ENCODE data around the gene ANO1. TPM values are rescaled to one million over a fixed set of nuclear protein-coding genes. Genes with fewer than 3 reads are reported as not detected.

The ANO1 gene
- polyA plus RNA-seq, 1 donor (not counting 4 experiments of a cell fraction or from before 2014, with no cell fraction given), result 45.2 TPM

- H3K27me3 ChIP-seq (ENCODE audit: control insufficient read depth, extremely low read depth, insufficient read depth, low read length), result no peaks in the 10 kb centered on the region
- H3K27ac ChIP-seq (ENCODE audit: control insufficient read depth, insufficient read depth, low read length), result no peak overlapping the region
- no peak overlapping the region for H3K4me2 ChIP-seq (ENCODE audit: control insufficient read depth, extremely low read depth, insufficient read depth, low read depth, low read length)
- no peak overlapping the region for H2AFZ ChIP-seq (ENCODE audit: control insufficient read depth, low read length)
- DNase-seq (ENCODE audit: low read depth, low spot score) (no peak), FAIRE-seq (no peak)
- H3K9me3 ChIP-seq (ENCODE audit: control insufficient read depth, low read depth, low read length), result no peaks in the 10 kb centered on the region
- dilution Hi-C loops (cut with MboI; ENCODE audit: extremely low pct_ligation_motif_present, low sequenced_read_pairs), result no loop called here
- H3K36me3 ChIP-seq (ENCODE audit: control insufficient read depth in 2 of 2, extremely low read depth in 1 of 2, insufficient read depth in 2 of 2, low read length in 2 of 2), result peaks cover 6 to 18% of the 10 kb centered on the region in 2 experiments
- H3K9me1 ChIP-seq (ENCODE audit: control insufficient read depth, extremely low read depth, insufficient read depth, low read length), result no peaks in the 10 kb centered on the region
- H3K4me3 ChIP-seq (ENCODE audit: control insufficient read depth in 2 of 3, extremely low read depth in 1 of 3, insufficient read depth in 2 of 3, low read depth in 1 of 3, low read length in 3 of 3), result no peak overlapping the region
- TF ChIP-seq CTCF (optimal IDR thresholded peaks at IDR 0.05 in 1 of 3, IDR thresholded peaks at IDR 0.05 in 1 of 3, conservative IDR thresholded peaks at IDR 0.05 in 1 of 3; ENCODE audit: extremely low read depth in 1 of 3, insufficient read depth in 2 of 3, low read length in 3 of 3), result no peak
- no peak for TF ChIP-seq EZH2 (IDR thresholded peaks at IDR 0.05; ENCODE audit: low read length)
- H4K20me1 ChIP-seq (ENCODE audit: control insufficient read depth, extremely low read depth, insufficient read depth, low read length), result no peaks in the 10 kb centered on the region
- H3K79me2 ChIP-seq (ENCODE audit: control insufficient read depth, insufficient read depth, low read length), result peaks cover 6% of the 10 kb centered on the region
- H3K4me1 ChIP-seq (ENCODE audit: control insufficient read depth, extremely low read depth, insufficient read depth, low read length), result no peaks in the 10 kb centered on the region
- H3K9ac ChIP-seq (ENCODE audit: control insufficient read depth, extremely low read depth, insufficient read depth, low read length), result no peak overlapping the region
Observed at GRCh38 chr11:70106757-70107156, 28.6 kb downstream of the ANO1 start.

- H3K9me1 ChIP-seq (ENCODE audit: control insufficient read depth, extremely low read depth, insufficient read depth, low read length), result no peaks in the 10 kb centered on the region
- no peaks in the 10 kb centered on the region for H4K20me1 ChIP-seq (ENCODE audit: control insufficient read depth, extremely low read depth, insufficient read depth, low read length)
- FAIRE-seq (no peak), DNase-seq (ENCODE audit: low read depth, low spot score) (no peak)
- dilution Hi-C loops (cut with MboI; ENCODE audit: extremely low pct_ligation_motif_present, low sequenced_read_pairs), result no loop called here
- H3K79me2 ChIP-seq (ENCODE audit: control insufficient read depth, insufficient read depth, low read length), result peaks cover 1% of the 10 kb centered on the region
- H3K4me1 ChIP-seq (ENCODE audit: control insufficient read depth, extremely low read depth, insufficient read depth, low read length), result no peaks in the 10 kb centered on the region
- no peak overlapping the region for H3K27ac ChIP-seq (ENCODE audit: control insufficient read depth, insufficient read depth, low read length)
- no peaks in the 10 kb centered on the region for H3K27me3 ChIP-seq (ENCODE audit: control insufficient read depth, extremely low read depth, insufficient read depth, low read length)
- H3K4me3 ChIP-seq (ENCODE audit: control insufficient read depth in 2 of 3, extremely low read depth in 1 of 3, insufficient read depth in 2 of 3, low read depth in 1 of 3, low read length in 3 of 3), result no peak overlapping the region
- H3K4me2 ChIP-seq (ENCODE audit: control insufficient read depth, extremely low read depth, insufficient read depth, low read depth, low read length), result no peak overlapping the region
- H3K9me3 ChIP-seq (ENCODE audit: control insufficient read depth, low read depth, low read length), result no peaks in the 10 kb centered on the region
- no peak overlapping the region for H3K9ac ChIP-seq (ENCODE audit: control insufficient read depth, extremely low read depth, insufficient read depth, low read length)
- TF ChIP-seq EZH2 (IDR thresholded peaks at IDR 0.05; ENCODE audit: low read length), result no peak
- H2AFZ ChIP-seq (ENCODE audit: control insufficient read depth, low read length), result no peak overlapping the region
- peaks cover 7 to 18% of the 10 kb centered on the region in 2 experiments for H3K36me3 ChIP-seq (ENCODE audit: control insufficient read depth in 2 of 2, extremely low read depth in 1 of 2, insufficient read depth in 2 of 2, low read length in 2 of 2)
Observed at GRCh38 chr11:70107191-70107590, 29.1 kb downstream of the ANO1 start.

GRCh38 chr11:70107756-70108155 is 29.6 kb downstream of the ANO1 start:
- Histone ChIP-seq H3K4me2 (ENCODE audit: control insufficient read depth, extremely low read depth, insufficient read depth, low read depth, low read length) (no peak overlapping the region), H3K27ac (ENCODE audit: control insufficient read depth, insufficient read depth, low read length) (no peak overlapping the region), H2AFZ (ENCODE audit: control insufficient read depth, low read length) (no peak overlapping the region), H3K4me3 (ENCODE audit: control insufficient read depth in 2 of 3, extremely low read depth in 1 of 3, insufficient read depth in 2 of 3, low read depth in 1 of 3, low read length in 3 of 3) (no peak overlapping the region), H4K20me1 (ENCODE audit: control insufficient read depth, extremely low read depth, insufficient read depth, low read length) (no peaks in the 10 kb centered on the region), H3K27me3 (ENCODE audit: control insufficient read depth, extremely low read depth, insufficient read depth, low read length) (no peaks in the 10 kb centered on the region), H3K9me3 (ENCODE audit: control insufficient read depth, low read depth, low read length) (no peaks in the 10 kb centered on the region), H3K9ac (ENCODE audit: control insufficient read depth, extremely low read depth, insufficient read depth, low read length) (no peak overlapping the region), H3K79me2 (ENCODE audit: control insufficient read depth, insufficient read depth, low read length) (no peaks in the 10 kb centered on the region), H3K9me1 (ENCODE audit: control insufficient read depth, extremely low read depth, insufficient read depth, low read length) (no peaks in the 10 kb centered on the region), H3K4me1 (ENCODE audit: control insufficient read depth, extremely low read depth, insufficient read depth, low read length) (no peaks in the 10 kb centered on the region), H3K36me3 (ENCODE audit: control insufficient read depth in 2 of 2, extremely low read depth in 1 of 2, insufficient read depth in 2 of 2, low read length in 2 of 2) (peaks cover 7 to 18% of the 10 kb centered on the region in 2 experiments)
- FAIRE-seq (no peak), DNase-seq (ENCODE audit: low read depth, low spot score) (no peak)
- dilution Hi-C loops (cut with MboI; ENCODE audit: extremely low pct_ligation_motif_present, low sequenced_read_pairs), result no loop called here
- TF ChIP-seq CTCF (optimal IDR thresholded peaks at IDR 0.05 in 1 of 3, IDR thresholded peaks at IDR 0.05 in 1 of 3, conservative IDR thresholded peaks at IDR 0.05 in 1 of 3; ENCODE audit: extremely low read depth in 1 of 3, insufficient read depth in 2 of 3, low read length in 3 of 3) (no peak), EZH2 (IDR thresholded peaks at IDR 0.05; ENCODE audit: low read length) (no peak)

Data from keratinocyte (primary cell).